GM12878 (cell line): ENCODE data around the gene SLC7A1. TPM values are rescaled to one million over a fixed set of nuclear protein-coding genes. Genes with fewer than 3 reads are reported as not detected.

Experiments used
- ATAC-seq: fragments of 200-7000 bp; cut with Tn5 transposase; 3 replicates; pipeline ENCODE4 v1.9.1; 2020; ENCODE audit warnings: mild to moderate bottlenecking, moderate library complexity
- BruUV-seq: library from RNA; stranded (reverse); fragments of 400-500 nt; replicated peaks from 2 replicates; lab custom pipeline; 2021; lab: Mats Ljungman, UMichigan
- CTCF ChIA-PET: fragments of 300-600 bp; sonication (Branson Sonifier 250); formaldehyde crosslinking; extraction: SDS; loops from one replicate; lab custom pipeline; 2021; ENCODE audit warnings: inconsistent platforms; lab: Yijun Ruan, JAX
- POLR2A ChIA-PET: fragments of 350-600 bp; formaldehyde crosslinking; extraction: SDS; loops from one replicate; lab custom pipeline; 2021; ENCODE audit warnings: inconsistent platforms; lab: Charles Lee
- RAD21 ChIA-PET: fragments of 300-600 bp; sonication (Branson Sonifier 250); formaldehyde crosslinking; loops from one replicate; lab custom pipeline; 2023; ENCODE audit warnings: antibody characterized with exemption; ENCODE audit not compliant: unreplicated experiment; lab: Charles Lee
- SMC1A ChIA-PET: fragments of 300-600 bp; sonication (Branson Sonifier 250); formaldehyde crosslinking; loops from one replicate; lab custom pipeline; 2023; ENCODE audit not compliant: unreplicated experiment, uncharacterized antibody; lab: Charles Lee
- DNase-seq: peaks from one replicate; pipeline ENCODE4 v3.0.0-alpha.2; 2011; ENCODE audit warnings: low read depth, low spot score
- FAIRE-seq: peaks from 3 replicates; lab custom pipeline; 2011; peaks lifted over from hg19 to GRCh38; lab: Jason Lieb, UNC
- H2AFZ ChIP-seq: 2 replicates; pipeline ENCODE4 v1.6.0; 2011; ENCODE audit warnings: low read depth, low read length, control low read depth; ENCODE audit not compliant: control insufficient read depth
- H3K27ac ChIP-seq: 2 replicates; pipeline ENCODE4 v1.5.1; 2011; ENCODE audit warnings: control low read depth; ENCODE audit not compliant: control insufficient read depth, insufficient read depth
- H3K27me3 ChIP-seq, 2 experiments: replicated peaks in 1 of 2; 2 replicates each; pipeline versions ENCODE4 v1.6.0 to v1.6.1; 2011; ENCODE audit warnings: low read length in 1 of 2; ENCODE audit not compliant: control insufficient read depth in 2 of 2, insufficient read depth in 2 of 2
- H3K36me3 ChIP-seq, 2 experiments: 2 replicates each; pipeline ENCODE4 v1.5.1; 2011; ENCODE audit warnings: low read length in 1 of 2; ENCODE audit not compliant: control insufficient read depth in 2 of 2, insufficient read depth in 2 of 2
- H3K4me1 ChIP-seq: 2 replicates; pipeline ENCODE4 v1.6.1; 2011; ENCODE audit warnings: mild to moderate bottlenecking, low read length, moderate library complexity, mixed read lengths; ENCODE audit not compliant: control insufficient read depth, insufficient read depth
- H3K4me2 ChIP-seq: 2 replicates; pipeline ENCODE4 v1.6.0; 2011; ENCODE audit warnings: control low read depth; ENCODE audit not compliant: control insufficient read depth, insufficient read depth
- H3K4me3 ChIP-seq: fragments of 200-600 bp; sonication (generic); 2 replicates; pipeline ENCODE4 v1.5.1; 2016
- H3K79me2 ChIP-seq: 2 replicates; pipeline ENCODE4 v1.6.0; 2011; ENCODE audit warnings: low read length; ENCODE audit not compliant: control insufficient read depth, insufficient read depth
- H3K9ac ChIP-seq: 2 replicates; pipeline ENCODE4 v1.8.0; 2011; ENCODE audit warnings: low read length, control low read depth, mixed read lengths; ENCODE audit not compliant: control insufficient read depth, insufficient read depth
- H3K9me3 ChIP-seq: replicated peaks from 3 replicates; pipeline ENCODE4 v1.5.1; 2011; ENCODE audit warnings: mild to moderate bottlenecking, low read length; ENCODE audit not compliant: control insufficient read depth, insufficient read depth
- H4K20me1 ChIP-seq: 2 replicates; pipeline ENCODE4 v1.6.0; 2011; ENCODE audit not compliant: control insufficient read depth, insufficient read depth
- BCLAF1 ChIP-seq: fragments of 450-650 bp; IDR thresholded peaks from 2 replicates; pipeline ENCODE4 v1.6.1; 2017; ENCODE audit warnings: antibody characterized with exemption, mild to moderate bottlenecking, moderate library complexity
- CREB1 ChIP-seq: IDR thresholded peaks from 2 replicates; pipeline ENCODE4 v1.6.1; 2012; ENCODE audit warnings: low read depth, mild to moderate bottlenecking, inconsistent platforms
- MTA2 ChIP-seq: fragments of 450-650 bp; IDR thresholded peaks from 2 replicates; pipeline ENCODE4 v1.6.1; 2016; ENCODE audit warnings: low read depth, mild to moderate bottlenecking, moderate library complexity
- NKRF ChIP-seq: fragments of 450-650 bp; conservative IDR thresholded peaks from 2 replicates; pipeline ENCODE4 v1.6.1; 2017; ENCODE audit warnings: mild to moderate bottlenecking, moderate library complexity
- NR2C1 ChIP-seq: fragments of 450-650 bp; IDR thresholded peaks from 2 replicates; pipeline ENCODE4 v1.6.1; 2017; ENCODE audit warnings: antibody characterized with exemption, mild to moderate bottlenecking, moderate library complexity
- TCF12 ChIP-seq: IDR thresholded peaks from 2 replicates; pipeline ENCODE4 v1.6.1; 2011; ENCODE audit warnings: low read depth, mild to moderate bottlenecking, low read length
- ZNF274 ChIP-seq: IDR thresholded peaks from one replicate; pipeline ENCODE4 v1.8.0; 2011; ENCODE audit not compliant: insufficient read length, insufficient read depth
- WGBS: methylation state at CpG from one replicate; pipeline ENCODE4 v1.1.6; 2016; ENCODE audit warnings: low lambda C conversion rate; ENCODE audit not compliant: insufficient replicate concordance, insufficient coverage; ENCODE audit errors: missing lambda C conversion rate; 5-methylcytosine and 5-hydroxymethylcytosine counted together
- in situ Hi-C: fragments of 300-500 bp; cut with MboI; formaldehyde crosslinking; loops from 9 replicates; pipeline ENCODE4 v1.14.3; 2018; ENCODE audit warnings: mixed read lengths
- intact Hi-C: fragments of 100-400 bp; cut with micrococcal nuclease; formaldehyde crosslinking; loops from one replicate; pipeline ENCODE4 v1.14.2; 2022; ENCODE audit not compliant: unreplicated experiment
- polyA plus RNA-seq, 11 experiments: library from polyadenylated mRNA; depleted of rRNA in 4 of 11; unstranded in 6 of 11; stranded (reverse) in 5 of 11; fragments of >200 nt; fragmentation: Nextera tagmentation in 4 of 11; fragmentation: Illumina TruSeq in 1 of 11; extraction: Ambion mirVana in 4 of 11; extraction: Trizol in 1 of 11; gene quantifications; 1 replicate in 1 of 11; 2 replicates in 10 of 11; pipeline versions ENCODE4 v1.2.1 to v1.2.3, GENCODE V29; 2011 to 2016; ENCODE audit warnings: inconsistent platforms in 2 of 11, missing spikeins in 2 of 11, low read depth in 1 of 11
- total RNA-seq, 4 experiments: library from RNA; depleted of rRNA in 3 of 4; stranded (reverse); fragments of >200 nt in 3 of 4; fragmentation: Illumina TruSeq in 1 of 4; extraction: Trizol in 1 of 4; gene quantifications; 2 replicates each; pipeline versions ENCODE4 v1.2.1 to v1.2.3, GENCODE V29; 2013 to 2021
- TF ChIP-seq, protein P1 (sequence below): fragments of 450-650 bp; IDR thresholded peaks from 2 replicates; pipeline ENCODE4 v1.6.1; 2017; ENCODE audit warnings: mild to moderate bottlenecking, moderate library complexity
- TF ChIP-seq, protein P2 (sequence below): fragments of 450-650 bp; IDR thresholded peaks from 2 replicates; pipeline ENCODE4 v1.6.1; 2017; ENCODE audit warnings: borderline replicate concordance

SLC7A1 gene
- total and polyA plus RNA-seq, 10 of the 15 experiments (the other 5 are each of a cell fraction or from before 2014, with no cell fraction given): 6.4 to 91.7 (median 23.4) TPM

- no peaks in the 10 kb centered on the region for H3K27me3 ChIP-seq
- no peak overlapping the region for H2AFZ ChIP-seq
- intact Hi-C loops: no loop called here
- no peaks in the 10 kb centered on the region for H3K4me1 ChIP-seq
- RAD21 ChIA-PET: no interaction called here
- no peak overlapping the region for H3K4me2 ChIP-seq
- CTCF ChIA-PET: no interaction called here
- SMC1A ChIA-PET: no interaction called here
- in situ Hi-C loops: no loop called here
- TF ChIP-seq, protein P1, sequence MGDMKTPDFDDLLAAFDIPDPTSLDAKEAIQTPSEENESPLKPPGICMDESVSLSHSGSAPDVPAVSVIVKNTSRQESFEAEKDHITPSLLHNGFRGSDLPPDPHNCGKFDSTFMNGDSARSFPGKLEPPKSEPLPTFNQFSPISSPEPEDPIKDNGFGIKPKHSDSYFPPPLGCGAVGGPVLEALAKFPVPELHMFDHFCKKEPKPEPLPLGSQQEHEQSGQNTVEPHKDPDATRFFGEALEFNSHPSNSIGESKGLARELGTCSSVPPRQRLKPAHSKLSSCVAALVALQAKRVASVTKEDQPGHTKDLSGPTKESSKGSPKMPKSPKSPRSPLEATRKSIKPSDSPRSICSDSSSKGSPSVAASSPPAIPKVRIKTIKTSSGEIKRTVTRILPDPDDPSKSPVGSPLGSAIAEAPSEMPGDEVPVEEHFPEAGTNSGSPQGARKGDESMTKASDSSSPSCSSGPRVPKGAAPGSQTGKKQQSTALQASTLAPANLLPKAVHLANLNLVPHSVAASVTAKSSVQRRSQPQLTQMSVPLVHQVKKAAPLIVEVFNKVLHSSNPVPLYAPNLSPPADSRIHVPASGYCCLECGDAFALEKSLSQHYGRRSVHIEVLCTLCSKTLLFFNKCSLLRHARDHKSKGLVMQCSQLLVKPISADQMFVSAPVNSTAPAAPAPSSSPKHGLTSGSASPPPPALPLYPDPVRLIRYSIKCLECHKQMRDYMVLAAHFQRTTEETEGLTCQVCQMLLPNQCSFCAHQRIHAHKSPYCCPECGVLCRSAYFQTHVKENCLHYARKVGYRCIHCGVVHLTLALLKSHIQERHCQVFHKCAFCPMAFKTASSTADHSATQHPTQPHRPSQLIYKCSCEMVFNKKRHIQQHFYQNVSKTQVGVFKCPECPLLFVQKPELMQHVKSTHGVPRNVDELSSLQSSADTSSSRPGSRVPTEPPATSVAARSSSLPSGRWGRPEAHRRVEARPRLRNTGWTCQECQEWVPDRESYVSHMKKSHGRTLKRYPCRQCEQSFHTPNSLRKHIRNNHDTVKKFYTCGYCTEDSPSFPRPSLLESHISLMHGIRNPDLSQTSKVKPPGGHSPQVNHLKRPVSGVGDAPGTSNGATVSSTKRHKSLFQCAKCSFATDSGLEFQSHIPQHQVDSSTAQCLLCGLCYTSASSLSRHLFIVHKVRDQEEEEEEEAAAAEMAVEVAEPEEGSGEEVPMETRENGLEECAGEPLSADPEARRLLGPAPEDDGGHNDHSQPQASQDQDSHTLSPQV: no peak
- TF ChIP-seq BCLAF1: no peak
- no peak for TF ChIP-seq ZNF274
- TF ChIP-seq, protein P2, sequence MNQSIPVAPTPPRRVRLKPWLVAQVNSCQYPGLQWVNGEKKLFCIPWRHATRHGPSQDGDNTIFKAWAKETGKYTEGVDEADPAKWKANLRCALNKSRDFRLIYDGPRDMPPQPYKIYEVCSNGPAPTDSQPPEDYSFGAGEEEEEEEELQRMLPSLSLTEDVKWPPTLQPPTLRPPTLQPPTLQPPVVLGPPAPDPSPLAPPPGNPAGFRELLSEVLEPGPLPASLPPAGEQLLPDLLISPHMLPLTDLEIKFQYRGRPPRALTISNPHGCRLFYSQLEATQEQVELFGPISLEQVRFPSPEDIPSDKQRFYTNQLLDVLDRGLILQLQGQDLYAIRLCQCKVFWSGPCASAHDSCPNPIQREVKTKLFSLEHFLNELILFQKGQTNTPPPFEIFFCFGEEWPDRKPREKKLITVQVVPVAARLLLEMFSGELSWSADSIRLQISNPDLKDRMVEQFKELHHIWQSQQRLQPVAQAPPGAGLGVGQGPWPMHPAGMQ: no peak
- no peak for TF ChIP-seq NR2C1
- TF ChIP-seq MTA2: no peak
- TF ChIP-seq CREB1: no peak
- no peak for TF ChIP-seq TCF12
- no peak for TF ChIP-seq NKRF
- H3K79me2 ChIP-seq: peaks cover 77% of the 10 kb centered on the region
- POLR2A ChIA-PET: no interaction called here
- H3K9me3 ChIP-seq: no peaks in the 10 kb centered on the region
- H3K9ac ChIP-seq: no peak overlapping the region
- no TSS peak for BruUV-seq
- WGBS: 81% methylated on average over 9 of the region's 9 CpGs
- no peak for FAIRE-seq
- peaks cover 0 to 7% of the 10 kb centered on the region in 2 experiments; a peak in 2 of 4 replicates for H3K36me3 ChIP-seq
- H4K20me1 ChIP-seq: no peaks in the 10 kb centered on the region
- DNase-seq: no peak
- no peak overlapping the region for H3K27ac ChIP-seq
- no peak for ATAC-seq
- no peak overlapping the region for H3K4me3 ChIP-seq
Observed at GRCh38 chr13:29568731-29569130, 26.8 kb downstream of the SLC7A1 start.
